HepG2 (cell line): ENCODE data around the gene LTB4R. TPM values are rescaled to one million over a fixed set of nuclear protein-coding genes. Genes with fewer than 3 reads are reported as not detected.

Source experiments
- AFF4 ChIP-seq: sonication (generic); formaldehyde crosslinking; IDR thresholded peaks from 2 replicates; pipeline ENCODE4 v1.4.0; 2020; ENCODE audit warnings: missing genetic modification reagents
- ATF4 ChIP-seq, 2 experiments: fragments of 450-650 bp in 1 of 2; sonication (generic) in 1 of 2; formaldehyde crosslinking; IDR thresholded peaks; 2 replicates each; pipeline versions ENCODE4 v1.5.0 to v1.8.0; 2020 to 2022; ENCODE audit warnings: mild to moderate bottlenecking in 1 of 2, missing genetic modification reagents in 1 of 2
- MED13 ChIP-seq: sonication (generic); formaldehyde crosslinking; IDR thresholded peaks from 2 replicates; pipeline ENCODE4 v1.5.0; 2020; ENCODE audit warnings: missing genetic modification reagents
- NFATC3 ChIP-seq: sonication (generic); formaldehyde crosslinking; IDR thresholded peaks from 2 replicates; pipeline ENCODE4 v1.5.1; 2020; ENCODE audit warnings: mild to moderate bottlenecking, missing genetic modification reagents
- NR2C2 ChIP-seq: sonication (generic); formaldehyde crosslinking; IDR thresholded peaks from 2 replicates; pipeline ENCODE4 v1.4.0; 2020; ENCODE audit warnings: missing genetic modification reagents, mild to moderate bottlenecking, moderate library complexity, borderline replicate concordance
- NR2F1 ChIP-seq, 2 experiments: fragments of 450-650 bp in 1 of 2; formaldehyde crosslinking in 1 of 2; IDR thresholded peaks; 2 replicates each; pipeline versions ENCODE4 v1.5.0 to v1.6.1; 2016 to 2020; ENCODE audit warnings: mild to moderate bottlenecking in 1 of 2, missing compliant biosample characterization in 1 of 2, missing genetic modification reagents in 1 of 2, moderate library complexity in 1 of 2
- PLRG1 ChIP-seq: fragments of 450-650 bp; conservative IDR thresholded peaks from 2 replicates; pipeline ENCODE4 v1.6.1; 2016
- TCF7L2 ChIP-seq: IDR thresholded peaks from 2 replicates; pipeline ENCODE4 v1.6.1; 2011; ENCODE audit warnings: mild to moderate bottlenecking, low read depth, low read length, moderate library complexity
- TEAD3 ChIP-seq: optimal IDR thresholded peaks from 2 replicates; pipeline ENCODE3; 2016; ENCODE audit warnings: borderline replicate concordance
- THAP9 ChIP-seq: sonication (generic); formaldehyde crosslinking; IDR thresholded peaks from 2 replicates; pipeline ENCODE4; 2020; ENCODE audit warnings: missing genetic modification reagents, mild to moderate bottlenecking, borderline replicate concordance
- THRA ChIP-seq: sonication (generic); formaldehyde crosslinking; IDR thresholded peaks from 2 replicates; pipeline ENCODE4 v1.4.0; 2020; ENCODE audit warnings: missing genetic modification reagents, borderline replicate concordance
- USF2 ChIP-seq, 2 experiments: sonication (generic) in 1 of 2; formaldehyde crosslinking in 1 of 2; IDR thresholded peaks; 2 replicates each; pipeline versions ENCODE4 v1.5.1 to v1.6.1; 2011 to 2020; ENCODE audit warnings: borderline replicate concordance in 1 of 2, low read depth in 1 of 2, low read length in 1 of 2, mild to moderate bottlenecking in 1 of 2, missing genetic modification reagents in 1 of 2, moderate library complexity in 1 of 2
- ZNF12 ChIP-seq: sonication (generic); formaldehyde crosslinking; IDR thresholded peaks from 2 replicates; pipeline ENCODE4 v1.5.0; 2020; ENCODE audit warnings: missing genetic modification reagents
- ZNF468 ChIP-seq: sonication (generic); formaldehyde crosslinking; IDR thresholded peaks from 2 replicates; pipeline ENCODE4 v1.8.0; 2022; ENCODE audit warnings: mild to moderate bottlenecking, moderate library complexity, missing genetic modification reagents
- ZNF503 ChIP-seq: sonication (generic); formaldehyde crosslinking; IDR thresholded peaks from 2 replicates; pipeline ENCODE4 v1.4.0; 2020; ENCODE audit warnings: missing genetic modification reagents
- polyA plus RNA-seq, 8 experiments: library from polyadenylated mRNA; depleted of rRNA in 3 of 8; stranded (reverse) in 7 of 8; unstranded in 1 of 8; fragments of >200 nt; fragmentation: Illumina TruSeq in 4 of 8; extraction: Trizol in 4 of 8; gene quantifications; 2 replicates each; pipeline versions ENCODE4 v1.2.1 to v1.2.3, GENCODE V29; 2011 to 2016; ENCODE audit warnings: low read depth in 4 of 8, missing spikeins in 1 of 8, mixed read lengths in 1 of 8; ENCODE audit not compliant: insufficient read depth in 1 of 8
- total RNA-seq, 5 experiments: library from RNA; depleted of rRNA; stranded (reverse); fragments of >200 nt; fragmentation: Illumina TruSeq; extraction: Trizol; gene quantifications; 2 replicates each; pipeline ENCODE4 v1.2.3, GENCODE V29; 2016; ENCODE audit warnings: low read depth in 1 of 5

Gene LTB4R
- total and polyA plus RNA-seq, 2 of the 13 experiments (the other 11 are each of a cell fraction or from before 2014, with no cell fraction given), result 3.2 to 8.2 TPM

GRCh38 chr14:24300326-24300980, 10.8 kb upstream of the LTB4R start (continued):
- TF ChIP-seq AFF4 (CRISPR knock-in tag) (no peak; the same call in 1 of the 2 replicates), ZNF503 (no peak), ZNF468 (CRISPR knock-in tag) (no peak), TEAD3 (CRISPR knock-in tag) (peak; percentile 21), NR2C2 (no peak), NR2F1 (CRISPR knock-in tag; IDR thresholded peaks at IDR 0.05) (no peak), ATF4 (CRISPR knock-in tag; IDR thresholded peaks at IDR 0.05) (no peak), ZNF12 (no peak), PLRG1 (no peak), MED13 (CRISPR knock-in tag) (no peak), TCF7L2 (no peak), THAP9 (no peak), NFATC3 (CRISPR knock-in tag) (no peak), USF2 (IDR thresholded peaks at IDR 0.05; ENCODE audit: low read depth, low read length) (no peak), USF2 (CRISPR knock-in tag; IDR thresholded peaks at IDR 0.05; ENCODE audit: borderline replicate concordance) (no peak), THRA (no peak)
